ENCODE results near the gene SDK1. TPM values are rescaled to one million over a fixed set of nuclear protein-coding genes. Genes with fewer than 3 reads are reported as not detected.
A peak's percentile ranks its signal among the peaks of the same experiment; 100 is the strongest.

SDK1 gene
- total RNA-seq, 3 donors from 2014 or later (not counting 1 experiment from before 2014, with no cell fraction given): 0.05 to 0.11 TPM; not detected in 1

DNA sequence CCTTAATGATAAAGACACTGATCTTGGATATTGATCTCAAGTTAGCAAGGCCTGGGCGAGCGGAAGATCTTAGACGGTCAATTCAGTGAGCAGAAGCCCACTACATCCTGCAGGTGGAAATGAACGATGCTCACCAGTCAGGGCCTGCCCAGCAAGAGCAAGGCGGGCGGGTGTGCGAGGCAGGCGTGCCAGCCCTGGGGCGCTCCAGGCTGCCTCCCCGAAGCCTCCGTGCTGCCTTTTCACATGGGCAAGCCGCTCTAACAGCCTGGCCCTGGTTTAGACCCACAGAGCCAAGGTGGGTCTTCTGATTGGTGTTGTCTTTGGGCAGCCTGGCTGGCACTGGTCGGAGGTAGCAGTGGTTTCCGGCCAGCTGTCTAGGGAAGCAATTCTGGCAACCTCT lies 906.0 kb downstream of the SDK1 start:
- Mint-ChIP-seq H3K4me3 (no peak overlapping the region), H3K27ac (no peak overlapping the region), H3K27me3 (ENCODE audit: low read depth in 2 of 2) (no peaks in the 10 kb centered on the region), H3K4me1 (peaks cover 6 to 21% of the 10 kb centered on the region in 2 donors), H3K9me3 (no peaks in the 10 kb centered on the region), H3K36me3 (no peaks in the 10 kb centered on the region)
- DNase-seq (no peak), ATAC-seq (no peak)
- intact Hi-C loops (cut with micrococcal nuclease): no loop called here
- Histone ChIP-seq H3K4me3 (ENCODE audit: low read length) (no peak overlapping the region), H3K9me3 (ENCODE audit: control insufficient read depth, insufficient read depth, low read length) (no peaks in the 10 kb centered on the region), H3K4me1 (ENCODE audit: control insufficient read depth, insufficient read depth, low read length) (no peaks in the 10 kb centered on the region), H3K27me3 (ENCODE audit: control insufficient read depth, insufficient read depth, low read length) (no peaks in the 10 kb centered on the region), H3K27ac (ENCODE audit: low read length) (no peak overlapping the region), H3K36me3 (ENCODE audit: control insufficient read depth, insufficient read depth, low read length) (no peaks in the 10 kb centered on the region)
- 90% methylated on average over 14 of the region's 14 CpGs for WGBS (ENCODE audit: insufficient coverage)
- no peak for TF ChIP-seq CTCF (IDR thresholded peaks at IDR 0.05)

DNA sequence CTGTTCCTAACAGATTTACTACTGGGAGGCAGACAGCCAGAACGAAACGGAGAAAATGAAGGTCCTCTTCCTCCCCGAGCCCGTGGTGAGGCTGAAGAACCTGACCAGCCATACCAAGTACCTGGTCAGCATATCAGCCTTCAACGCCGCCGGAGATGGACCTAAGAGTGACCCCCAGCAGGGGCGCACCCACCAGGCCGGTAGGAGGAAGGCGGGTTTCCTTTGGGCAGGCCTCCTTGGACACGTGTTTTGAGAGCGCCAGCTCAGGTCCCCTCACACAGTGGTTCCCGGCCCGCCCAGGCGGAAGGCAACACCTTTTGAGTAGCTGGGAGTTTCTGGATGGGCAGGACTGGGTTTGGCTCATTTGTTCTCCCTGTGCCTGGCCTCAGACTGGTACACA lies 907.0 kb downstream of the SDK1 start:
- no peak for TF ChIP-seq CTCF (IDR thresholded peaks at IDR 0.05)
- Mint-ChIP-seq H3K9me3 (no peaks in the 10 kb centered on the region), H3K27ac (no peak overlapping the region)

GRCh38 chr7:4208586-4208985 lies 907.5 kb downstream of the SDK1 start:
- Mint-ChIP-seq H3K9me3 (no peaks in the 10 kb centered on the region), H3K4me1 (peaks cover 6 to 21% of the 10 kb centered on the region in 2 donors), H3K27me3 (ENCODE audit: low read depth in 2 of 2) (no peaks in the 10 kb centered on the region), H3K4me3 (no peak overlapping the region), H3K27ac (no peak overlapping the region), H3K36me3 (no peaks in the 10 kb centered on the region)
- H3K4me1 ChIP-seq (ENCODE audit: control insufficient read depth, insufficient read depth, low read length): no peaks in the 10 kb centered on the region
- no peaks in the 10 kb centered on the region for H3K27me3 ChIP-seq (ENCODE audit: control insufficient read depth, insufficient read depth, low read length)
- TF ChIP-seq CTCF (IDR thresholded peaks at IDR 0.05): no peak
- DNase-seq (no peak), ATAC-seq (no peak)
- no peaks in the 10 kb centered on the region for H3K36me3 ChIP-seq (ENCODE audit: control insufficient read depth, insufficient read depth, low read length)
- no peak overlapping the region for H3K27ac ChIP-seq (ENCODE audit: low read length)
- intact Hi-C loops (cut with micrococcal nuclease): no loop called here
- WGBS (ENCODE audit: insufficient coverage): 83% methylated on average over 13 of the region's 13 CpGs
- H3K4me3 ChIP-seq (ENCODE audit: low read length): no peak overlapping the region
- H3K9me3 ChIP-seq (ENCODE audit: control insufficient read depth, insufficient read depth, low read length): no peaks in the 10 kb centered on the region

More for the DNA sequence above, 907.0 kb downstream of the SDK1 start:
- DNase-seq (no peak), ATAC-seq (no peak)
- Histone ChIP-seq H3K4me3 (ENCODE audit: low read length) (no peak overlapping the region), H3K27ac (ENCODE audit: low read length) (no peak overlapping the region), H3K36me3 (ENCODE audit: control insufficient read depth, insufficient read depth, low read length) (no peaks in the 10 kb centered on the region), H3K9me3 (ENCODE audit: control insufficient read depth, insufficient read depth, low read length) (no peaks in the 10 kb centered on the region), H3K4me1 (ENCODE audit: control insufficient read depth, insufficient read depth, low read length) (no peaks in the 10 kb centered on the region), H3K27me3 (ENCODE audit: control insufficient read depth, insufficient read depth, low read length) (no peaks in the 10 kb centered on the region)
- intact Hi-C loops (cut with micrococcal nuclease): no loop called here
- Mint-ChIP-seq H3K27me3 (ENCODE audit: low read depth in 2 of 2) (no peaks in the 10 kb centered on the region), H3K36me3 (no peaks in the 10 kb centered on the region), H3K4me3 (no peak overlapping the region), H3K4me1 (peaks cover 6 to 21% of the 10 kb centered on the region in 2 donors)
- 91% methylated on average over 15 of the region's 15 CpGs for WGBS (ENCODE audit: insufficient coverage)

DNA sequence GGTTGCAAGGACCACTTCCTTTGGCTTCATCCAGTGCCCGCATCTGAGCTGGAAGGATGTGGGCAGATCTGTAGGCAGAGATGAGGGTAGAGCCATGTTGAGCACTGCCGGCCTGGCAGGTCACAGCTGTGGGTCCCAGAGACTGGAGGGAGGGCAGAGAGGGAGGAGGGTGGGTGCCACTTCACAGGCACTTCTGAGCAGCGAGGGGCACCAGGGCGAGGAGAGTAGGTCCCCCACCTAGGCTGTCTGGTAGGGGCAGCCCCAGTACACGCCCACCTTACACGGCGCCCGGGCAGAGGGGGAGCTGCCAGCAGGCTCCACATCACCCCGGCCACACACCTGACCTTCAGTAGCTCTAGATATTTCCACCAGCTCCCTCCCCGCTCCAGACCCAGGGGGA lies 908.1 kb downstream of the SDK1 start:
- H3K27me3 Mint-ChIP-seq (ENCODE audit: low read depth in 2 of 2): no peaks in the 10 kb centered on the region
- WGBS (ENCODE audit: insufficient coverage): 46% methylated on average over 9 of the region's 10 CpGs
- H3K4me3 ChIP-seq (ENCODE audit: low read length): no peak overlapping the region
- H3K9me3 ChIP-seq (ENCODE audit: control insufficient read depth, insufficient read depth, low read length): no peaks in the 10 kb centered on the region
- no peaks in the 10 kb centered on the region for H3K27me3 ChIP-seq (ENCODE audit: control insufficient read depth, insufficient read depth, low read length)
- no peaks in the 10 kb centered on the region for H3K4me1 ChIP-seq (ENCODE audit: control insufficient read depth, insufficient read depth, low read length)
- H3K27ac ChIP-seq (ENCODE audit: low read length): no peak overlapping the region
- DNase-seq (no peak), ATAC-seq (peak in 1 of 3 donors; percentile 23)
- TF ChIP-seq CTCF (IDR thresholded peaks at IDR 0.05): no peak
- intact Hi-C loops (cut with micrococcal nuclease): no loop called here
- H3K4me1 Mint-ChIP-seq: peaks cover 3 to 17% of the 10 kb centered on the region in 2 donors
- no peak overlapping the region for H3K4me3 Mint-ChIP-seq
- no peaks in the 10 kb centered on the region for H3K9me3 Mint-ChIP-seq
- no peaks in the 10 kb centered on the region for H3K36me3 ChIP-seq (ENCODE audit: control insufficient read depth, insufficient read depth, low read length)
- H3K27ac Mint-ChIP-seq: no peak overlapping the region
- no peaks in the 10 kb centered on the region for H3K36me3 Mint-ChIP-seq
